Kidney epithelial cell (primary cell): ENCODE measurements around the gene ISM1. TPM values are rescaled to one million over a fixed set of nuclear protein-coding genes. Genes with fewer than 3 reads are reported as not detected.

Experiments used
- DNase-seq: peaks from one replicate; pipeline ENCODE4 v3.0.0-alpha.2; 2010; ENCODE audit warnings: low read depth
- H3K27me3 ChIP-seq: 2 replicates; pipeline ENCODE4 v1.6.0; 2011; ENCODE audit warnings: low read length; ENCODE audit not compliant: control insufficient read depth, insufficient read depth
- H3K36me3 ChIP-seq: 2 replicates; pipeline ENCODE4 v1.5.1; 2011; ENCODE audit warnings: low read length; ENCODE audit not compliant: control insufficient read depth, insufficient read depth
- H3K4me3 ChIP-seq: 2 replicates; pipeline ENCODE4 v1.5.1; 2011; ENCODE audit warnings: low read depth, mild to moderate bottlenecking, control low read depth, low read length
- CTCF ChIP-seq: IDR thresholded peaks from 2 replicates; pipeline ENCODE4 v1.5.1; 2011; ENCODE audit warnings: mild to moderate bottlenecking, moderate library complexity, low read length, control low read depth, inconsistent platforms; ENCODE audit not compliant: insufficient read depth, poor library complexity, severe bottlenecking
- total RNA-seq: library from RNA; depleted of rRNA; stranded (reverse); fragments of >200 nt; gene quantifications from 2 replicates; pipeline ENCODE4 v1.2.3, GENCODE V29; 2015

Gene ISM1
- total RNA-seq, 1 donor from 2014 or later, result not detected

GRCh38 chr20:13286607-13287006 is 65.5 kb downstream of the ISM1 start:
- Histone ChIP-seq H3K27me3 (no peaks in the 10 kb centered on the region), H3K36me3 (no peaks in the 10 kb centered on the region), H3K4me3 (no peak overlapping the region)
- no peak for TF ChIP-seq CTCF
- no peak for DNase-seq

- TF ChIP-seq CTCF, result no peak
- DNase-seq, result no peak
- H3K27me3 ChIP-seq, result no peaks in the 10 kb centered on the region
- H3K4me3 ChIP-seq, result no peak overlapping the region
- no peaks in the 10 kb centered on the region for H3K36me3 ChIP-seq
Measured at GRCh38 chr20:13288357-13288756, 67.3 kb downstream of the ISM1 start.

- Histone ChIP-seq H3K36me3 (no peaks in the 10 kb centered on the region), H3K4me3 (no peak overlapping the region), H3K27me3 (no peaks in the 10 kb centered on the region)
- TF ChIP-seq CTCF, result no peak
- DNase-seq, result no peak
Measured at GRCh38 chr20:13289031-13289430, 68.0 kb downstream of the ISM1 start.

GRCh38 chr20:13290724-13291123 is 69.7 kb downstream of the ISM1 start:
- no peak for DNase-seq
- no peak for TF ChIP-seq CTCF
- Histone ChIP-seq H3K36me3 (no peaks in the 10 kb centered on the region), H3K27me3 (no peaks in the 10 kb centered on the region), H3K4me3 (no peak overlapping the region)

GRCh38 chr20:13291157-13291556 is 70.1 kb downstream of the ISM1 start:
- DNase-seq, result no peak
- no peaks in the 10 kb centered on the region for H3K27me3 ChIP-seq
- no peak for TF ChIP-seq CTCF
- H3K4me3 ChIP-seq, result no peak overlapping the region
- H3K36me3 ChIP-seq, result no peaks in the 10 kb centered on the region

- H3K4me3 ChIP-seq, result no peak overlapping the region
- no peaks in the 10 kb centered on the region for H3K36me3 ChIP-seq
- no peak for DNase-seq
- no peak for TF ChIP-seq CTCF
- no peaks in the 10 kb centered on the region for H3K27me3 ChIP-seq
Measured at GRCh38 chr20:13292201-13292885, 71.3 kb downstream of the ISM1 start.
